Lung (tissue), 12 donors: Measurements from ENCODE around the gene NANOGP8. TPM values are rescaled to one million over a fixed set of nuclear protein-coding genes. Genes with fewer than 3 reads are reported as not detected.
A peak's percentile ranks its signal among the peaks of the same experiment; 100 is the strongest.

Experiments
- ATAC-seq: fragments of 200-7000 bp; cut with Tn5 transposase; one replicate; pipeline ENCODE4 v1.9.1; 2020; ENCODE audit warnings: moderate number of reproducible peaks; ENCODE audit not compliant: insufficient read depth, low FRiP score
- DNase-seq, 3 donors: peaks; one replicate each; pipeline ENCODE4 v3.0.0-alpha.2; 2013 to 2017
- H3K27ac ChIP-seq, 2 donors: one replicate each; pipeline ENCODE4 v1.5.1; 2013; ENCODE audit warnings: mild to moderate bottlenecking in 2 of 2, moderate library complexity in 2 of 2, control low read depth in 1 of 2, inconsistent platforms in 1 of 2, low read depth in 1 of 2, low read length in 1 of 2
- H3K27me3 ChIP-seq, 3 donors: one replicate each; pipeline ENCODE4 v1.5.1; 2013; ENCODE audit warnings: low read length in 2 of 3; ENCODE audit not compliant: control insufficient read depth in 3 of 3, insufficient read depth in 3 of 3
- H3K36me3 ChIP-seq, 4 donors: one replicate each; pipeline ENCODE4 v1.5.1; 2013; ENCODE audit warnings: low read length in 4 of 4, mild to moderate bottlenecking in 1 of 4, moderate library complexity in 1 of 4; ENCODE audit not compliant: control insufficient read depth in 4 of 4, insufficient read depth in 4 of 4
- H3K4me1 ChIP-seq, 5 donors: one replicate each; pipeline ENCODE4 v1.5.1; 2013; ENCODE audit warnings: low read length in 5 of 5, mild to moderate bottlenecking in 2 of 5, moderate library complexity in 1 of 5; ENCODE audit not compliant: control insufficient read depth in 5 of 5, insufficient read depth in 5 of 5
- H3K4me3 ChIP-seq: one replicate; pipeline ENCODE4 v1.5.1; 2013; ENCODE audit warnings: mild to moderate bottlenecking, control low read depth, moderate library complexity
- H3K9ac ChIP-seq, 2 donors: one replicate each; pipeline ENCODE4 v1.5.1; 2013; ENCODE audit warnings: low read length in 2 of 2, control low read depth in 1 of 2; ENCODE audit not compliant: insufficient read depth in 1 of 2
- H3K9me3 ChIP-seq, 4 donors: one replicate each; pipeline ENCODE4 v1.5.1; 2013; ENCODE audit warnings: low read length in 3 of 4, mild to moderate bottlenecking in 1 of 4, moderate library complexity in 1 of 4; ENCODE audit not compliant: control insufficient read depth in 4 of 4, insufficient read depth in 3 of 4
- CTCF ChIP-seq: IDR thresholded peaks from 2 replicates; pipeline ENCODE4 v1.5.1; 2012; ENCODE audit warnings: mild to moderate bottlenecking; ENCODE audit errors: control extremely low read depth, extremely low read depth
- WGBS, 2 donors: extraction: QIAGEN DNeasy Blood & Tissue Kit; methylation state at CpG; one replicate each; pipeline ENCODE4 v1.1.7; 2013; 5-methylcytosine and 5-hydroxymethylcytosine counted together
- polyA plus RNA-seq, 2 donors: library from polyadenylated mRNA; stranded (reverse); fragments of 200-250 nt; gene quantifications; one replicate each; pipeline ENCODE4 v1.2.1, GENCODE V29; 2013
- total RNA-seq, 2 donors: library from RNA; depleted of rRNA in 1 of 2; stranded (reverse); fragments of >200 nt in 1 of 2; gene quantifications; one replicate each; pipeline ENCODE4 v1.2.1, GENCODE V29; 2014 to 2021
- donor health status: control.
- donor health status: control.
- donor health status: Bipolar disorder and iron deficiency.
- donor health status: healthy.
- donor health status: DM: yes; HTN: yes; CAD: no.

Gene NANOGP8
- total and polyA plus RNA-seq, 4 donors: 0.88 to 0.92 TPM; not detected in 2

- no peak for TF ChIP-seq CTCF
- Histone ChIP-seq H3K27ac (no peak overlapping the region), H3K36me3 (no peaks in the 10 kb centered on the region), H3K9me3 (no peaks in the 10 kb centered on the region), H3K27me3 (no peaks in the 10 kb centered on the region), H3K9ac (no peak overlapping the region), H3K4me3 (no peak overlapping the region), H3K4me1 (peaks cover 0 to 6% (median 0%) of the 10 kb centered on the region in 5 donors)
- no peak for DNase-seq
- WGBS, 2 donors: 8 to 38% methylated on average over 2 of the region's 2 CpGs
- no peak for ATAC-seq
Measured at GRCh38 chr15:35043373-35044095, 41.6 kb downstream of the NANOGP8 start.

- Histone ChIP-seq H3K27me3 (no peaks in the 10 kb centered on the region), H3K36me3 (no peaks in the 10 kb centered on the region), H3K4me3 (no peak overlapping the region), H3K9me3 (no peaks in the 10 kb centered on the region), H3K9ac (no peak overlapping the region), H3K27ac (no peak overlapping the region), H3K4me1 (peaks cover 0 to 8% (median 0%) of the 10 kb centered on the region in 5 donors)
- no peak for TF ChIP-seq CTCF
- DNase-seq (no peak), ATAC-seq (no peak)
- 82 to 90% methylated on average over 8 of the region's 8 CpGs for WGBS, 2 donors
Measured at GRCh38 chr15:35040339-35041255, 44.5 kb downstream of the NANOGP8 start.

- WGBS, 2 donors: 22 to 41% methylated on average over 6 of the region's 6 CpGs
- H3K9me3 ChIP-seq: no peaks in the 10 kb centered on the region
- no peaks in the 10 kb centered on the region for H3K27me3 ChIP-seq
- no peak overlapping the region for H3K9ac ChIP-seq
- no peak overlapping the region for H3K27ac ChIP-seq
- H3K4me1 ChIP-seq: peaks cover 0 to 8% (median 0%) of the 10 kb centered on the region in 5 donors
- no peak overlapping the region for H3K4me3 ChIP-seq
- DNase-seq: peak in 2 of 3 donors; percentile 77 to 84
- no peaks in the 10 kb centered on the region for H3K36me3 ChIP-seq
- TF ChIP-seq CTCF: no peak
- no peak for ATAC-seq
Measured at GRCh38 chr15:35038626-35039451, 46.3 kb downstream of the NANOGP8 start.

Other genes with a start within 250 kb of the NANOGP8 start
- gene AQR, start 115.6 kb downstream of the NANOGP8 start, total RNA-seq: 10 to 100 TPM; 24.7 to 41.3 TPM
- 10 to 100 TPM in 1 of 2 donors, 1 to 10 TPM in 1; 9.2 to 14.5 TPM for gene AQR, start 115.6 kb downstream of the NANOGP8 start, polyA plus RNA-seq
- 10 to 100 TPM; 27.8 to 38.3 TPM for gene ZNF770, start 97.0 kb downstream of the NANOGP8 start, total RNA-seq
- 10 to 100 TPM in 1 of 2 donors, 1 to 10 TPM in 1; 8.2 to 10.2 TPM for gene ZNF770, start 97.0 kb downstream of the NANOGP8 start, polyA plus RNA-seq